Urinary bladder (tissue), 4 donors: ENCODE results near the gene SAMD13. TPM values are rescaled to one million over a fixed set of nuclear protein-coding genes. Genes with fewer than 3 reads are reported as not detected.
A peak's percentile ranks its signal among the peaks of the same experiment; 100 is the strongest.

Experiments
- DNase-seq: peaks from one replicate; pipeline ENCODE4 v3.0.0-alpha.2; 2015; ENCODE audit errors: extremely low spot score
- H3K27ac ChIP-seq: one replicate; pipeline ENCODE4 v1.5.1; 2013; ENCODE audit warnings: low read depth, mild to moderate bottlenecking, moderate library complexity
- H3K36me3 ChIP-seq: one replicate; pipeline ENCODE4 v1.6.1; 2013; ENCODE audit warnings: mild to moderate bottlenecking, moderate library complexity; ENCODE audit not compliant: insufficient read depth
- H3K4me1 ChIP-seq: one replicate; pipeline ENCODE4 v1.6.1; 2013; ENCODE audit warnings: mild to moderate bottlenecking, moderate library complexity; ENCODE audit not compliant: insufficient read depth
- H3K4me3 ChIP-seq: one replicate; pipeline ENCODE4 v1.5.1; 2013; ENCODE audit warnings: low read depth, low read length
- WGBS: extraction: QIAGEN DNeasy Blood & Tissue Kit; methylation state at CpG from one replicate; pipeline ENCODE4 v1.1.7; 2013; 5-methylcytosine and 5-hydroxymethylcytosine counted together
- polyA plus RNA-seq: library from polyadenylated mRNA; stranded (reverse); fragments of 200-250 nt; gene quantifications from one replicate; pipeline ENCODE4 v1.2.3, GENCODE V29; 2013
- total RNA-seq: library from RNA; depleted of rRNA; stranded (reverse); fragments of >200 nt; gene quantifications from one replicate; pipeline ENCODE4 v1.2.3, GENCODE V29; 2014
- donor health status: healthy with polysubstance abuse.
- donor health status: healthy.

The SAMD13 gene, protein sequence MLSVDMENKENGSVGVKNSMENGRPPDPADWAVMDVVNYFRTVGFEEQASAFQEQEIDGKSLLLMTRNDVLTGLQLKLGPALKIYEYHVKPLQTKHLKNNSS
- total RNA-seq: 8.1 TPM
- polyA plus RNA-seq: 1.2 TPM

DNA sequence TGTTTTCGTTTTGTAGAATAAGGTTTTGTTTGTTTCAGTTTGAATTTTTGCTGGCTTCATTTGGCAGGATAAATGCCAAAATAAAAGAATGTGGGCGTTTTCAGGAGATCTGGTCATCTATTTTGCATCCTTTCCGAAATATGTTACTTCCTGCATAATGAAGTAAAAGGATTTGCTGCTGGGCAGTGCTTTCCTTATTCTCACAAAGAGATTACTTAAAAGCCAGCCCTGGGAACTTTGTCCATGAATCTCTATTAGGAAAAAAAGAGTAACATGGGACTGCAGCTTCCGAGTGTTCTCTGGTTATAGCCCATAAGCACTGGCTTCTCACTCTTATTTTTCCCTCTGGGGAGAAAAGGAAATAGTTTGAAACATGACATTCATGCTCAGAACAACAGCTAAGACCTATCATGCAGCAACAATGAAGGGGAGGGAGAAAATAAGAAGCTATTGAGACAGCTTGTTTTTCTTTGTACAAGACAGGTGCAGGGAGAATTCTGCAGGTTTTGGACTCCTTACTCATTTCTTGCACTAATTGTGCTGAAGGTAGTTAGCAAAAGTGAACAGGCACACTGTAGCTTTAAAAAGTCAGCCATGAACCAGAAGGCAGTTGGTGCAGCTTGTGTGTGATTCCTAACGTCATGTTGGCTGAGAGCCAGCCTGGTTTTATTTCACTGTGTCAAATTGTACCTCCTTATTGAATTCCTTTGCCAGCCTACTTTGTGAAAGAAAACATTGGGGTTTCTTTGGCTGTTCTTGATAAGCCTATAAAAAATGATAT lies at the start of gene SAMD13:
SAMD13 (plus strand) TSS at position 705 of the 781 bp plus-strand sequence. CDS start 1,527 bp downstream, outside the sequence.
- H3K27ac ChIP-seq: peak within 1 kb of the TSS; percentile 29
- 14% methylated on average over 5 of the region's 5 CpGs for WGBS
- H3K4me3 ChIP-seq: peak within 1 kb of the TSS; percentile 9
- H3K36me3 ChIP-seq: no peaks in the 10 kb centered on the region
- no peaks in the 10 kb centered on the region for H3K4me1 ChIP-seq
- no peak for DNase-seq

- H3K36me3 ChIP-seq: no peaks in the 10 kb centered on the region
- H3K4me1 ChIP-seq: no peaks in the 10 kb centered on the region
- DNase-seq: no peak
- no peak overlapping the region for H3K27ac ChIP-seq
- H3K4me3 ChIP-seq: no peak overlapping the region
- WGBS: 76% methylated on average over 2 of the region's 2 CpGs
Measured at GRCh38 chr1:84253036-84253435, 48.5 kb upstream of the SAMD13 start.

- no peaks in the 10 kb centered on the region for H3K36me3 ChIP-seq
- no peak for DNase-seq
- H3K27ac ChIP-seq: no peak overlapping the region
- 29% methylated on average over 4 of the region's 4 CpGs for WGBS
- no peaks in the 10 kb centered on the region for H3K4me1 ChIP-seq
- H3K4me3 ChIP-seq: no peak overlapping the region
Measured at GRCh38 chr1:84253891-84254290, 47.6 kb upstream of the SAMD13 start.

- H3K4me3 ChIP-seq: no peak overlapping the region
- no peaks in the 10 kb centered on the region for H3K4me1 ChIP-seq
- no peaks in the 10 kb centered on the region for H3K36me3 ChIP-seq
- H3K27ac ChIP-seq: no peak overlapping the region
- 92% methylated on average over 2 of the region's 2 CpGs for WGBS
- DNase-seq: no peak
Measured at GRCh38 chr1:84254703-84255238, 46.7 kb upstream of the SAMD13 start.

GRCh38 chr1:84255582-84255981 lies 45.9 kb upstream of the SAMD13 start:
- Histone ChIP-seq H3K4me3 (no peak overlapping the region), H3K36me3 (no peaks in the 10 kb centered on the region), H3K27ac (no peak overlapping the region), H3K4me1 (no peaks in the 10 kb centered on the region)
- no peak for DNase-seq

DNA sequence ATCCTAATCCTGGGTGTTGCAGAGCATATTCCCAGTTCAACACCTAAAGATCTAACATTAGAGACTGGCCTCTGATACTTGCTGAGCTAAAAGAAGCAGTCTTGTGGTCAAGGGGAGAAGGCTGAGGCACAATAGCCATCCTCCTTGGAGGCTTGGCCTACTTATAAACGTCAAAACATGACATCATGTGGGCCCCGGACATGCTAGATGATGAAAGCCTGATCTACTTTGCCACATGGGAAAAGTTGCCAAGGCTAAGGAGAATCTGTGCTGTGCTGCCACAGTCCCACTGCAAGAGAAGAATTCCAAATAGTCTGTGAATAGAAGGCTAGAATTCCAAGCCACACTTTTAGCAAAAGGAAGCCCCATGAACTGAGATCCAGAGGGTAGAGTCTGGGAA lies 43.9 kb upstream of the SAMD13 start:
- no peak for DNase-seq
- WGBS: 48% methylated on average over 2 of the region's 2 CpGs
- Histone ChIP-seq H3K4me3 (no peak overlapping the region), H3K27ac (no peak overlapping the region), H3K4me1 (no peaks in the 10 kb centered on the region), H3K36me3 (no peaks in the 10 kb centered on the region)

GRCh38 chr1:84259376-84259775 lies 42.1 kb upstream of the SAMD13 start:
- H3K4me1 ChIP-seq: no peaks in the 10 kb centered on the region
- 91% methylated on average over 2 of the region's 2 CpGs for WGBS

GRCh38 chr1:84259989-84260388 lies 41.5 kb upstream of the SAMD13 start:
- 91% methylated on average over 2 of the region's 2 CpGs for WGBS
- Histone ChIP-seq H3K4me1 (no peaks in the 10 kb centered on the region), H3K36me3 (no peaks in the 10 kb centered on the region), H3K27ac (no peak overlapping the region), H3K4me3 (no peak overlapping the region)
- DNase-seq: no peak

More at GRCh38 chr1:84259376-84259775, 42.1 kb upstream of the SAMD13 start:
- no peak overlapping the region for H3K27ac ChIP-seq
- no peak overlapping the region for H3K4me3 ChIP-seq
- no peak for DNase-seq
- no peaks in the 10 kb centered on the region for H3K36me3 ChIP-seq

DNA sequence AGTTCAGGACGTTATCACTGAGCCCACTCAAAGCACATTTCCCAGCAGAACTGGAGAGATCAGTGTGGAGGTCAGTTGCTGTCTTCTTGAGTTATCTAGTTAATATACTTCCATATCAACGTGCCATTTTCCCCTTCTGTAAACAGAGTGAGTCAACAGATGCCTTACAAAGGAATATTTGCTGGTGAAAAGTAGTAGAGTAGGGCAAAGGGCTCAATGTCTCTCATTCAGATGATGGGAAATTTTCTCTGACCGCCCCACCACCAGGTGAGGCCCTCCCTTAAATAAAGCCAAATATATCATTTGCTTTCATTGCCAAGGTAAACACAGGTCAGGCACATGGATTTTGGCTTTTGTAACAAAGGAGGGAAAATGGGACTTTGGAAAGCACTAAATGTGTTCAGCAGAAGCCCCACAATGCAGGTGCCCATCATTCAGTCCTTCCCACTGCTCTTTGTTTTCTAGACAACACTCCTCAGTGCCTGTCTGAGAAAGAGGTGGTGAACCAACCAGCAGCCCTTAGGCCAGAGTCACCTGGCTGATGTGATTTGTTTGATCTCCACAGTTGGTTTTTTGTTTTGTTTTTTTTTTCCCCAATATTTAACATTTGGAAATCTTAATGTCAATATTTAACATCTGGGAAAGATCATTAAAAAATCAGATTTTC lies 40.5 kb upstream of the SAMD13 start:
- WGBS: 51% methylated on average over 3 of the region's 3 CpGs
- Histone ChIP-seq H3K27ac (no peak overlapping the region), H3K4me3 (no peak overlapping the region), H3K4me1 (no peaks in the 10 kb centered on the region), H3K36me3 (no peaks in the 10 kb centered on the region)
- no peak for DNase-seq

DNA sequence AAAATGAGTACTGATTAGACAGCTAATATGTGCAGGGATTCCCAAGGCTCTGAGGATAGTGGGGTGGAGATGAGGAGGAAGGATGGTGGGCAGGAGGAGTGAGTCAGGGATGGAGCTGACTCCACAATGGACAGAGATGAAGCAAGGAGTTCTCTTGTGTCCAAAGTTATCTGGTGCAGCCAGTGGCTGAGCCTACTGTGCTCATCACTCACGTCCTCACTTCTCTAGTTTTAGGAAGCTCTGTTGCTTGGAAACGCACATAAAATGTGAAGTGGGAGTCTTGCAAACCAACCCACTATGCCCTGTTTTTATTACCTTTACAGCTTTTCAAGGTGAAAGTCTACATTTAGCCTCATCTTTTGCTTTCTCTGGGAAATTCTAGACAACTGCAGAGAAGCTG lies 36.5 kb upstream of the SAMD13 start:
- no peak overlapping the region for H3K4me3 ChIP-seq
- DNase-seq: no peak
- H3K27ac ChIP-seq: no peak overlapping the region
- no peaks in the 10 kb centered on the region for H3K4me1 ChIP-seq
- 60% methylated on average over 2 of the region's 2 CpGs for WGBS
- H3K36me3 ChIP-seq: no peaks in the 10 kb centered on the region

- Histone ChIP-seq H3K27ac (no peak overlapping the region), H3K4me1 (no peaks in the 10 kb centered on the region), H3K36me3 (no peaks in the 10 kb centered on the region), H3K4me3 (no peak overlapping the region)
- WGBS: 77% methylated on average over 3 of the region's 3 CpGs
- DNase-seq: no peak
Measured at GRCh38 chr1:84265867-84266266, 35.6 kb upstream of the SAMD13 start.

GRCh38 chr1:84266748-84267147 lies 34.8 kb upstream of the SAMD13 start:
- 0% methylated on average over 1 of the region's 1 CpG for WGBS

DNA sequence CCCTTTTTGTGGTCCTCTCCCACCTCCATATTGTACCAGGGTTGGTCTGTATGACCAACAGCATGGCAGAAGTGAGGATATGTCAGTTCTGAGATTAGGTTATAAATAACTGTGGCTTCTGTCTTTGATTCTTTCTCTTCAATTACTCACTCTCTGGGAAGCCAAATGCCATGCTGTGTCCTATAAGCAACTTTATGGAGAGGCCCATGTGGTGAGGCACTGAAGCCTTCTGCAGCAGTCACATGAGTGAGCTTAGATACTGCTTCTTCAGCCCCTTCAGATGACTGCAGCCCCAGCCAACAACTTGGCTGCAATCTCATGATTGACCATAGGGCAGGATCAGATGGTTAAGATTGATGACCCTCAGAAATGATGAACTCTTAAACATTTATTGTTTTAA lies 34.0 kb upstream of the SAMD13 start:
- DNase-seq: no peak
- no peaks in the 10 kb centered on the region for H3K36me3 ChIP-seq
- no peak overlapping the region for H3K4me3 ChIP-seq
- no peak overlapping the region for H3K27ac ChIP-seq
- no peaks in the 10 kb centered on the region for H3K4me1 ChIP-seq

More at GRCh38 chr1:84266748-84267147, 34.8 kb upstream of the SAMD13 start:
- no peaks in the 10 kb centered on the region for H3K4me1 ChIP-seq
- no peaks in the 10 kb centered on the region for H3K36me3 ChIP-seq
- no peak for DNase-seq
- H3K27ac ChIP-seq: no peak overlapping the region
- no peak overlapping the region for H3K4me3 ChIP-seq

GRCh38 chr1:84268346-84268745 lies 33.2 kb upstream of the SAMD13 start:
- Histone ChIP-seq H3K27ac (no peak overlapping the region), H3K36me3 (no peaks in the 10 kb centered on the region), H3K4me3 (no peak overlapping the region), H3K4me1 (no peaks in the 10 kb centered on the region)
- 85% methylated on average over 1 of the region's 1 CpG for WGBS
- DNase-seq: no peak
